Measurements from ENCODE around the gene ATP10A.

DNA sequence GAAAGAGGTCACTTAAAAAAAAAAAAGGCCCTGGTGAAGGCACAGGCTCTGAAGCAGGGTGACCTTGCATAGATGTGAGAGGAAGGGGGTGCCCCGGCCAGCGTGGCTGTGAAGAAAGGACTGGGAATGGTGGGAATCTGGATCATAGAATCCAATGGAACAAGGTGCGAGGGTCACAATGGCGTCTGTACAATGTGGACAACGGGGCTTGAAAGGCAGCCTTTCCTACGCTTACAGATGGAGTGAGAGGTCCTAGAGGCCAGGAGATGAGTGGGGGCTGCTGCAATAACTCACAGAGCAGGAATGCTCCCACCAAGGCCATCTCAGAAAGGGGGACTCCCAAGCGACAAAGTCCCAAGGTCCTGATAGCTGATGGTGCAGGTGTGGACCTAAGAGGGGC lies 162.2 kb downstream of the ATP10A start:
- TF ChIP-seq, protein P1, sequence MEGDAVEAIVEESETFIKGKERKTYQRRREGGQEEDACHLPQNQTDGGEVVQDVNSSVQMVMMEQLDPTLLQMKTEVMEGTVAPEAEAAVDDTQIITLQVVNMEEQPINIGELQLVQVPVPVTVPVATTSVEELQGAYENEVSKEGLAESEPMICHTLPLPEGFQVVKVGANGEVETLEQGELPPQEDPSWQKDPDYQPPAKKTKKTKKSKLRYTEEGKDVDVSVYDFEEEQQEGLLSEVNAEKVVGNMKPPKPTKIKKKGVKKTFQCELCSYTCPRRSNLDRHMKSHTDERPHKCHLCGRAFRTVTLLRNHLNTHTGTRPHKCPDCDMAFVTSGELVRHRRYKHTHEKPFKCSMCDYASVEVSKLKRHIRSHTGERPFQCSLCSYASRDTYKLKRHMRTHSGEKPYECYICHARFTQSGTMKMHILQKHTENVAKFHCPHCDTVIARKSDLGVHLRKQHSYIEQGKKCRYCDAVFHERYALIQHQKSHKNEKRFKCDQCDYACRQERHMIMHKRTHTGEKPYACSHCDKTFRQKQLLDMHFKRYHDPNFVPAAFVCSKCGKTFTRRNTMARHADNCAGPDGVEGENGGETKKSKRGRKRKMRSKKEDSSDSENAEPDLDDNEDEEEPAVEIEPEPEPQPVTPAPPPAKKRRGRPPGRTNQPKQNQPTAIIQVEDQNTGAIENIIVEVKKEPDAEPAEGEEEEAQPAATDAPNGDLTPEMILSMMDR (IDR thresholded peaks at IDR 0.05), result no peak
- TF ChIP-seq POLR2A (IDR thresholded peaks at IDR 0.05), result no peak
- TF ChIP-seq POLR2AphosphoS5 (IDR thresholded peaks at IDR 0.05; ENCODE audit: insufficient read depth in 1 of 2, low read depth in 1 of 2), result no peak
